Neural progenitor cell (in vitro differentiated cells): ENCODE measurements around the gene KLK7. TPM values are rescaled to one million over a fixed set of nuclear protein-coding genes. Genes with fewer than 3 reads are reported as not detected.

Experiments used
- DNase-seq: peaks from one replicate; pipeline ENCODE4 v3.0.0-alpha.2; 2016; ENCODE audit warnings: low spot score
- H2AFZ ChIP-seq: fragments of 200-600 bp; sonication (generic); replicated peaks from 2 replicates; pipeline ENCODE4 v1.6.1; 2016; ENCODE audit warnings: antibody characterized with exemption
- H3F3A ChIP-seq: fragments of 200-600 bp; sonication (generic); 2 replicates; pipeline ENCODE4 v1.6.1; 2016; ENCODE audit warnings: antibody characterized with exemption, low read depth
- H3K27ac ChIP-seq: fragments of 200-600 bp; sonication (generic); 2 replicates; pipeline ENCODE4 v1.5.1; 2016; ENCODE audit warnings: mild to moderate bottlenecking
- H3K27me3 ChIP-seq: fragments of 200-600 bp; sonication (generic); 2 replicates; pipeline ENCODE4 v1.6.1; 2016; ENCODE audit warnings: mild to moderate bottlenecking, moderate library complexity
- H3K36me3 ChIP-seq: fragments of 200-600 bp; sonication (generic); 2 replicates; pipeline ENCODE4 v1.5.1; 2016
- H3K4me1 ChIP-seq: fragments of 200-600 bp; sonication (generic); 2 replicates; pipeline ENCODE4 v1.6.1; 2016; ENCODE audit warnings: mixed run types
- H3K4me2 ChIP-seq: fragments of 200-600 bp; sonication (generic); 2 replicates; pipeline ENCODE4 v1.6.1; 2016
- H3K4me3 ChIP-seq: fragments of 200-600 bp; sonication (generic); 2 replicates; pipeline ENCODE4 v1.5.1; 2016
- H3K79me2 ChIP-seq: fragments of 200-600 bp; sonication (generic); 2 replicates; pipeline ENCODE4 v1.6.1; 2016; ENCODE audit warnings: low read depth
- H3K9ac ChIP-seq: fragments of 200-600 bp; sonication (generic); 2 replicates; pipeline ENCODE4 v1.6.1; 2016
- H3K9me3 ChIP-seq: fragments of 200-600 bp; sonication (generic); 2 replicates; pipeline ENCODE4 v1.5.1; 2016; ENCODE audit warnings: low read depth
- H4K20me1 ChIP-seq: fragments of 200-600 bp; sonication (generic); 2 replicates; pipeline ENCODE4 v1.6.1; 2016; ENCODE audit warnings: low read depth
- H3K27ac Mint-ChIP-seq: 3 replicates; pipeline ENCODE4 v1.8.0; 2021; ENCODE audit warnings: mixed read lengths
- H3K27me3 Mint-ChIP-seq: 2 replicates; pipeline ENCODE4 v1.8.0; 2022; ENCODE audit warnings: low read depth, mild to moderate bottlenecking, inconsistent platforms, moderate library complexity, mixed read lengths; ENCODE audit not compliant: insufficient read depth
- H3K36me3 Mint-ChIP-seq: 3 replicates; pipeline ENCODE4 v1.8.0; 2021; ENCODE audit warnings: mixed read lengths
- H3K4me1 Mint-ChIP-seq: 3 replicates; pipeline ENCODE4 v1.8.0; 2021; ENCODE audit warnings: mixed read lengths
- H3K4me3 Mint-ChIP-seq: 3 replicates; pipeline ENCODE4 v1.8.0; 2021; ENCODE audit warnings: mild to moderate bottlenecking, moderate library complexity, mixed read lengths
- H3K9me3 Mint-ChIP-seq: 3 replicates; pipeline ENCODE4 v1.8.0; 2020; ENCODE audit warnings: mixed read lengths
- CTCF ChIP-seq: fragments of 200-600 bp; sonication (generic); IDR thresholded peaks from 2 replicates; pipeline ENCODE4 v1.5.1; 2017; ENCODE audit warnings: antibody characterized with exemption, mild to moderate bottlenecking
- EZH2 ChIP-seq: fragments of 200-600 bp; sonication (generic); IDR thresholded peaks from 2 replicates; pipeline ENCODE4 v1.6.1; 2017; ENCODE audit warnings: antibody characterized with exemption, mild to moderate bottlenecking, moderate library complexity
- EZH2phosphoT487 ChIP-seq: fragments of 200-600 bp; sonication (generic); IDR thresholded peaks from 2 replicates; pipeline ENCODE4 v1.6.1; 2017; ENCODE audit warnings: antibody characterized with exemption
- total RNA-seq: library from RNA; depleted of rRNA; stranded (reverse); fragments of >200 nt; gene quantifications from 2 replicates; pipeline ENCODE4 v1.2.3, GENCODE V29; 2015; ENCODE audit warnings: low replicate concordance

Gene KLK7
- total RNA-seq, 1 donor from 2014 or later: 0.36 TPM

GRCh38 chr19:51018745-51019543 lies 35.2 kb upstream of the KLK7 start:
- no peaks in the 10 kb centered on the region for H3K36me3 ChIP-seq
- peak overlapping the region; percentile 90 for H3K4me2 ChIP-seq
- no peaks in the 10 kb centered on the region for H3K79me2 ChIP-seq
- H3K9me3 ChIP-seq: no peaks in the 10 kb centered on the region
- TF ChIP-seq CTCF (no peak), EZH2 (peak; percentile 41), EZH2phosphoT487 (peak; percentile 32)
- no peak overlapping the region for H3K27ac ChIP-seq
- H2AFZ ChIP-seq: peak overlapping the region; percentile 72
- peaks cover 27% of the 10 kb centered on the region for H3F3A ChIP-seq
- no peaks in the 10 kb centered on the region for H3K36me3 Mint-ChIP-seq
- peaks cover 66% of the 10 kb centered on the region for H3K27me3 Mint-ChIP-seq
- no peak overlapping the region for H3K27ac Mint-ChIP-seq
- peaks cover 7% of the 10 kb centered on the region for H4K20me1 ChIP-seq
- H3K4me3 Mint-ChIP-seq: peak overlapping the region; percentile 78
- H3K4me1 Mint-ChIP-seq: peaks cover 9% of the 10 kb centered on the region
- H3K4me3 ChIP-seq: peak overlapping the region; percentile 49
- peaks cover 13% of the 10 kb centered on the region for H3K9me3 Mint-ChIP-seq
- peaks cover 16% of the 10 kb centered on the region for H3K4me1 ChIP-seq
- DNase-seq: no peak
- peaks cover 69% of the 10 kb centered on the region for H3K27me3 ChIP-seq
- no peak overlapping the region for H3K9ac ChIP-seq

GRCh38 chr19:51016798-51017683 lies 33.3 kb upstream of the KLK7 start:
- Mint-ChIP-seq H3K27ac (no peak overlapping the region), H3K9me3 (peaks cover 13% of the 10 kb centered on the region), H3K4me3 (peak overlapping the region; percentile 79), H3K27me3 (peaks cover 64% of the 10 kb centered on the region), H3K36me3 (no peaks in the 10 kb centered on the region), H3K4me1 (peaks cover 9% of the 10 kb centered on the region)
- H3K9me3 ChIP-seq: no peaks in the 10 kb centered on the region
- peak overlapping the region; percentile 85 for H3K4me2 ChIP-seq
- peak overlapping the region; percentile 64 for H3K4me3 ChIP-seq
- H3F3A ChIP-seq: peaks cover 27% of the 10 kb centered on the region
- no peak overlapping the region for H3K27ac ChIP-seq
- peaks cover 69% of the 10 kb centered on the region for H3K27me3 ChIP-seq
- no peaks in the 10 kb centered on the region for H3K79me2 ChIP-seq
- peak; percentile 77 for TF ChIP-seq CTCF
- TF ChIP-seq EZH2: peak; percentile 91
- peak; percentile 83 for TF ChIP-seq EZH2phosphoT487
- peaks cover 16% of the 10 kb centered on the region for H3K4me1 ChIP-seq
- H3K36me3 ChIP-seq: no peaks in the 10 kb centered on the region
- H4K20me1 ChIP-seq: peaks cover 7% of the 10 kb centered on the region
- H2AFZ ChIP-seq: peak overlapping the region; percentile 89
- no peak overlapping the region for H3K9ac ChIP-seq
- DNase-seq: peak; percentile 80

GRCh38 chr19:51015691-51016267 lies 32.1 kb upstream of the KLK7 start:
- Mint-ChIP-seq H3K27ac (no peak overlapping the region), H3K9me3 (peaks cover 13% of the 10 kb centered on the region), H3K4me3 (peak overlapping the region; percentile 47), H3K36me3 (no peaks in the 10 kb centered on the region), H3K4me1 (peaks cover 9% of the 10 kb centered on the region), H3K27me3 (peaks cover 61% of the 10 kb centered on the region)
- Histone ChIP-seq H3K27ac (no peak overlapping the region), H3K27me3 (peaks cover 68% of the 10 kb centered on the region), H3K4me1 (peaks cover 13% of the 10 kb centered on the region), H3K4me2 (no peak overlapping the region), H4K20me1 (peaks cover 7% of the 10 kb centered on the region), H3K9ac (no peak overlapping the region), H2AFZ (no peak overlapping the region), H3K9me3 (no peaks in the 10 kb centered on the region), H3K4me3 (no peak overlapping the region), H3K36me3 (no peaks in the 10 kb centered on the region), H3F3A (peaks cover 25% of the 10 kb centered on the region), H3K79me2 (no peaks in the 10 kb centered on the region)
- TF ChIP-seq CTCF (no peak), EZH2phosphoT487 (no peak), EZH2 (no peak)
- no peak for DNase-seq
